GM12878 (cell line): ENCODE results near the gene ANKIB1. TPM values are rescaled to one million over a fixed set of nuclear protein-coding genes. Genes with fewer than 3 reads are reported as not detected.

Experiments used
- ATAC-seq: fragments of 200-7000 bp; cut with Tn5 transposase; 3 replicates; pipeline ENCODE4 v1.9.1; 2020; ENCODE audit warnings: mild to moderate bottlenecking, moderate library complexity
- BruUV-seq: library from RNA; stranded (reverse); fragments of 400-500 nt; replicated peaks from 2 replicates; lab custom pipeline; 2021; lab: Mats Ljungman, UMichigan
- CTCF ChIA-PET: fragments of 300-600 bp; sonication (Branson Sonifier 250); formaldehyde crosslinking; extraction: SDS; loops from one replicate; lab custom pipeline; 2021; ENCODE audit warnings: inconsistent platforms; lab: Yijun Ruan, JAX
- POLR2A ChIA-PET: fragments of 350-600 bp; formaldehyde crosslinking; extraction: SDS; loops from one replicate; lab custom pipeline; 2021; ENCODE audit warnings: inconsistent platforms; lab: Charles Lee
- RAD21 ChIA-PET: fragments of 300-600 bp; sonication (Branson Sonifier 250); formaldehyde crosslinking; loops from one replicate; lab custom pipeline; 2023; ENCODE audit warnings: antibody characterized with exemption; ENCODE audit not compliant: unreplicated experiment; lab: Charles Lee
- SMC1A ChIA-PET: fragments of 300-600 bp; sonication (Branson Sonifier 250); formaldehyde crosslinking; loops from one replicate; lab custom pipeline; 2023; ENCODE audit not compliant: unreplicated experiment, uncharacterized antibody; lab: Charles Lee
- DNase-seq: peaks from one replicate; pipeline ENCODE4 v3.0.0-alpha.2; 2011; ENCODE audit warnings: low read depth, low spot score
- FAIRE-seq: peaks from 3 replicates; lab custom pipeline; 2011; peaks lifted over from hg19 to GRCh38; lab: Jason Lieb, UNC
- H2AFZ ChIP-seq: 2 replicates; pipeline ENCODE4 v1.6.0; 2011; ENCODE audit warnings: low read depth, low read length, control low read depth; ENCODE audit not compliant: control insufficient read depth
- H3K27ac ChIP-seq: 2 replicates; pipeline ENCODE4 v1.5.1; 2011; ENCODE audit warnings: control low read depth; ENCODE audit not compliant: control insufficient read depth, insufficient read depth
- H3K27me3 ChIP-seq, 2 experiments: replicated peaks in 1 of 2; 2 replicates each; pipeline versions ENCODE4 v1.6.0 to v1.6.1; 2011; ENCODE audit warnings: low read length in 1 of 2; ENCODE audit not compliant: control insufficient read depth in 2 of 2, insufficient read depth in 2 of 2
- H3K36me3 ChIP-seq, 2 experiments: 2 replicates each; pipeline ENCODE4 v1.5.1; 2011; ENCODE audit warnings: low read length in 1 of 2; ENCODE audit not compliant: control insufficient read depth in 2 of 2, insufficient read depth in 2 of 2
- H3K4me1 ChIP-seq: 2 replicates; pipeline ENCODE4 v1.6.1; 2011; ENCODE audit warnings: mild to moderate bottlenecking, low read length, moderate library complexity, mixed read lengths; ENCODE audit not compliant: control insufficient read depth, insufficient read depth
- H3K4me2 ChIP-seq: 2 replicates; pipeline ENCODE4 v1.6.0; 2011; ENCODE audit warnings: control low read depth; ENCODE audit not compliant: control insufficient read depth, insufficient read depth
- H3K4me3 ChIP-seq: fragments of 200-600 bp; sonication (generic); 2 replicates; pipeline ENCODE4 v1.5.1; 2016
- H3K79me2 ChIP-seq: 2 replicates; pipeline ENCODE4 v1.6.0; 2011; ENCODE audit warnings: low read length; ENCODE audit not compliant: control insufficient read depth, insufficient read depth
- H3K9ac ChIP-seq: 2 replicates; pipeline ENCODE4 v1.8.0; 2011; ENCODE audit warnings: low read length, control low read depth, mixed read lengths; ENCODE audit not compliant: control insufficient read depth, insufficient read depth
- H3K9me3 ChIP-seq: replicated peaks from 3 replicates; pipeline ENCODE4 v1.5.1; 2011; ENCODE audit warnings: mild to moderate bottlenecking, low read length; ENCODE audit not compliant: control insufficient read depth, insufficient read depth
- H4K20me1 ChIP-seq: 2 replicates; pipeline ENCODE4 v1.6.0; 2011; ENCODE audit not compliant: control insufficient read depth, insufficient read depth
- FOS ChIP-seq: IDR thresholded peaks from 3 replicates; pipeline ENCODE4 v1.6.1; 2011; ENCODE audit warnings: borderline replicate concordance; ENCODE audit not compliant: insufficient read length; ENCODE audit errors: extremely low read depth
- MTA3 ChIP-seq: IDR thresholded peaks from 2 replicates; pipeline ENCODE4 v1.6.1; 2012; ENCODE audit warnings: low read length, inconsistent platforms, borderline replicate concordance
- MYB ChIP-seq: fragments of 150-350 bp; IDR thresholded peaks from 2 replicates; pipeline ENCODE4 v1.6.1; 2014; ENCODE audit warnings: mild to moderate bottlenecking, low read depth, low read length, borderline replicate concordance
- NR2C1 ChIP-seq: fragments of 450-650 bp; IDR thresholded peaks from 2 replicates; pipeline ENCODE4 v1.6.1; 2017; ENCODE audit warnings: antibody characterized with exemption, mild to moderate bottlenecking, moderate library complexity
- POLR2AphosphoS2 ChIP-seq: IDR thresholded peaks from 2 replicates; pipeline ENCODE4 v1.6.1; 2011; ENCODE audit warnings: low read depth, mild to moderate bottlenecking, low read length, improper control_type of control experiment, moderate library complexity
- RELB ChIP-seq: fragments of 450-650 bp; IDR thresholded peaks from 2 replicates; pipeline ENCODE4 v1.6.1; 2017; ENCODE audit warnings: low read depth, mild to moderate bottlenecking, moderate library complexity
- ZNF207 ChIP-seq: fragments of 450-650 bp; IDR thresholded peaks from 2 replicates; pipeline ENCODE4 v1.6.1; 2014; ENCODE audit warnings: antibody characterized with exemption, mild to moderate bottlenecking, borderline replicate concordance
- in situ Hi-C: fragments of 300-500 bp; cut with MboI; formaldehyde crosslinking; loops from 9 replicates; pipeline ENCODE4 v1.14.3; 2018; ENCODE audit warnings: mixed read lengths
- intact Hi-C: fragments of 100-400 bp; cut with micrococcal nuclease; formaldehyde crosslinking; loops from one replicate; pipeline ENCODE4 v1.14.2; 2022; ENCODE audit not compliant: unreplicated experiment
- polyA plus RNA-seq, 11 experiments: library from polyadenylated mRNA; depleted of rRNA in 4 of 11; unstranded in 6 of 11; stranded (reverse) in 5 of 11; fragments of >200 nt; fragmentation: Nextera tagmentation in 4 of 11; fragmentation: Illumina TruSeq in 1 of 11; extraction: Ambion mirVana in 4 of 11; extraction: Trizol in 1 of 11; gene quantifications; 1 replicate in 1 of 11; 2 replicates in 10 of 11; pipeline versions ENCODE4 v1.2.1 to v1.2.3, GENCODE V29; 2011 to 2016; ENCODE audit warnings: inconsistent platforms in 2 of 11, missing spikeins in 2 of 11, low read depth in 1 of 11
- total RNA-seq, 4 experiments: library from RNA; depleted of rRNA in 3 of 4; stranded (reverse); fragments of >200 nt in 3 of 4; fragmentation: Illumina TruSeq in 1 of 4; extraction: Trizol in 1 of 4; gene quantifications; 2 replicates each; pipeline versions ENCODE4 v1.2.1 to v1.2.3, GENCODE V29; 2013 to 2021
- TF ChIP-seq, protein P1 (sequence below): fragments of 150-350 bp; IDR thresholded peaks from 2 replicates; pipeline ENCODE4 v1.6.1; 2016; ENCODE audit warnings: low read depth, low read length
- TF ChIP-seq, protein P2 (sequence below): fragments of 450-650 bp; IDR thresholded peaks from 2 replicates; pipeline ENCODE4 v1.6.1; 2017; ENCODE audit warnings: mild to moderate bottlenecking, moderate library complexity

ANKIB1 gene
- total and polyA plus RNA-seq, 10 of the 15 experiments (the other 5 are each of a cell fraction or from before 2014, with no cell fraction given): 9.0 to 54.0 (median 21.9) TPM

DNA sequence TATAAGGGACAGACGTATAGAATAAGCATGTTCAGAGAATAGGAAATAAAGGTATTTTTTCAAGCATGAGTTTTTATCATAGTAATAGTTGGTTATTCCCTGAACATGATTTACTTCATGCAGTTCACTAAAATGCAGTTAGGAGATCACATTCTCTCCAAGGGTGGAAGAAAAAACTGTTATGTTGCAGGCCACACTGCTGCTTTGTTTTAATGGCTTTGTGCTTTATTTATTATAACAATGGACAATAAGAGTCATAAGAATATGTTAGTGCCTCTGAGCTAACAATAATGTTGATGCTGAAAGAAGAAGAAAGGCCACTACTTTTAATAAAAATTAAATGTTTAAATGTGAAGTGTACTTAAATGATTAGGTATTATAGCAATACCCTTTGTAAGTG lies 123.0 kb downstream of the ANKIB1 start (continued):
- TF ChIP-seq, protein P1, sequence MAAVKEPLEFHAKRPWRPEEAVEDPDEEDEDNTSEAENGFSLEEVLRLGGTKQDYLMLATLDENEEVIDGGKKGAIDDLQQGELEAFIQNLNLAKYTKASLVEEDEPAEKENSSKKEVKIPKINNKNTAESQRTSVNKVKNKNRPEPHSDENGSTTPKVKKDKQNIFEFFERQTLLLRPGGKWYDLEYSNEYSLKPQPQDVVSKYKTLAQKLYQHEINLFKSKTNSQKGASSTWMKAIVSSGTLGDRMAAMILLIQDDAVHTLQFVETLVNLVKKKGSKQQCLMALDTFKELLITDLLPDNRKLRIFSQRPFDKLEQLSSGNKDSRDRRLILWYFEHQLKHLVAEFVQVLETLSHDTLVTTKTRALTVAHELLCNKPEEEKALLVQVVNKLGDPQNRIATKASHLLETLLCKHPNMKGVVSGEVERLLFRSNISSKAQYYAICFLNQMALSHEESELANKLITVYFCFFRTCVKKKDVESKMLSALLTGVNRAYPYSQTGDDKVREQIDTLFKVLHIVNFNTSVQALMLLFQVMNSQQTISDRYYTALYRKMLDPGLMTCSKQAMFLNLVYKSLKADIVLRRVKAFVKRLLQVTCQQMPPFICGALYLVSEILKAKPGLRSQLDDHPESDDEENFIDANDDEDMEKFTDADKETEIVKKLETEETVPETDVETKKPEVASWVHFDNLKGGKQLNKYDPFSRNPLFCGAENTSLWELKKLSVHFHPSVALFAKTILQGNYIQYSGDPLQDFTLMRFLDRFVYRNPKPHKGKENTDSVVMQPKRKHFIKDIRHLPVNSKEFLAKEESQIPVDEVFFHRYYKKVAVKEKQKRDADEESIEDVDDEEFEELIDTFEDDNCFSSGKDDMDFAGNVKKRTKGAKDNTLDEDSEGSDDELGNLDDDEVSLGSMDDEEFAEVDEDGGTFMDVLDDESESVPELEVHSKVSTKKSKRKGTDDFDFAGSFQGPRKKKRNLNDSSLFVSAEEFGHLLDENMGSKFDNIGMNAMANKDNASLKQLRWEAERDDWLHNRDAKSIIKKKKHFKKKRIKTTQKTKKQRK: no peak
- TF ChIP-seq MYB: no peak

GRCh38 chr7:92375013-92375412 lies 129.2 kb downstream of the ANKIB1 start:
- no peaks in the 10 kb centered on the region for H3K27me3 ChIP-seq
- no peak for TF ChIP-seq RELB
- no peak for TF ChIP-seq MTA3
- TF ChIP-seq, protein P2, sequence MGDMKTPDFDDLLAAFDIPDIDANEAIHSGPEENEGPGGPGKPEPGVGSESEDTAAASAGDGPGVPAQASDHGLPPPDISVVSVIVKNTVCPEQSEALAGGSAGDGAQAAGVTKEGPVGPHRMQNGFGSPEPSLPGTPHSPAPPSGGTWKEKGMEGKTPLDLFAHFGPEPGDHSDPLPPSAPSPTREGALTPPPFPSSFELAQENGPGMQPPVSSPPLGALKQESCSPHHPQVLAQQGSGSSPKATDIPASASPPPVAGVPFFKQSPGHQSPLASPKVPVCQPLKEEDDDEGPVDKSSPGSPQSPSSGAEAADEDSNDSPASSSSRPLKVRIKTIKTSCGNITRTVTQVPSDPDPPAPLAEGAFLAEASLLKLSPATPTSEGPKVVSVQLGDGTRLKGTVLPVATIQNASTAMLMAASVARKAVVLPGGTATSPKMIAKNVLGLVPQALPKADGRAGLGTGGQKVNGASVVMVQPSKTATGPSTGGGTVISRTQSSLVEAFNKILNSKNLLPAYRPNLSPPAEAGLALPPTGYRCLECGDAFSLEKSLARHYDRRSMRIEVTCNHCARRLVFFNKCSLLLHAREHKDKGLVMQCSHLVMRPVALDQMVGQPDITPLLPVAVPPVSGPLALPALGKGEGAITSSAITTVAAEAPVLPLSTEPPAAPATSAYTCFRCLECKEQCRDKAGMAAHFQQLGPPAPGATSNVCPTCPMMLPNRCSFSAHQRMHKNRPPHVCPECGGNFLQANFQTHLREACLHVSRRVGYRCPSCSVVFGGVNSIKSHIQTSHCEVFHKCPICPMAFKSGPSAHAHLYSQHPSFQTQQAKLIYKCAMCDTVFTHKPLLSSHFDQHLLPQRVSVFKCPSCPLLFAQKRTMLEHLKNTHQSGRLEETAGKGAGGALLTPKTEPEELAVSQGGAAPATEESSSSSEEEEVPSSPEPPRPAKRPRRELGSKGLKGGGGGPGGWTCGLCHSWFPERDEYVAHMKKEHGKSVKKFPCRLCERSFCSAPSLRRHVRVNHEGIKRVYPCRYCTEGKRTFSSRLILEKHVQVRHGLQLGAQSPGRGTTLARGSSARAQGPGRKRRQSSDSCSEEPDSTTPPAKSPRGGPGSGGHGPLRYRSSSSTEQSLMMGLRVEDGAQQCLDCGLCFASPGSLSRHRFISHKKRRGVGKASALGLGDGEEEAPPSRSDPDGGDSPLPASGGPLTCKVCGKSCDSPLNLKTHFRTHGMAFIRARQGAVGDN: no peak
- no peak for TF ChIP-seq POLR2AphosphoS2
- TF ChIP-seq FOS: no peak
- TF ChIP-seq ZNF207: no peak
- no peak for TF ChIP-seq NR2C1
- CTCF ChIA-PET: no interaction called here
- intact Hi-C loops: no loop called here
- no TSS peak for BruUV-seq
- ATAC-seq: no peak
- RAD21 ChIA-PET: no interaction called here
- FAIRE-seq: no peak
- no peaks in the 10 kb centered on the region for H3K4me1 ChIP-seq
- no peak overlapping the region for H3K9ac ChIP-seq
- POLR2A ChIA-PET: no interaction called here
- H3K27ac ChIP-seq: no peak overlapping the region
- SMC1A ChIA-PET: interaction anchor here (1.2 kb wide), 1 partner anchor 114 kb away, joined by 4 read pairs; no protein-coding TSS in a partner anchor
- no peaks in the 10 kb centered on the region for H3K9me3 ChIP-seq
- no peak overlapping the region for H3K4me3 ChIP-seq
- no peaks in the 10 kb centered on the region for H4K20me1 ChIP-seq
- H3K36me3 ChIP-seq: peaks cover 2 to 8% of the 10 kb centered on the region in 2 experiments; a peak in 2 of 4 replicates
- no peak overlapping the region for H2AFZ ChIP-seq
- in situ Hi-C loops: no loop called here
- DNase-seq: no peak
- no peak overlapping the region for H3K4me2 ChIP-seq
- H3K79me2 ChIP-seq: no peaks in the 10 kb centered on the region
